GM18867 (cell line): Measurements from ENCODE around the gene UBE2G2.
A peak's percentile ranks its signal among the peaks of the same experiment; 100 is the strongest.

Experiments used
- ATAC-seq: cut with Tn5 transposase; IDR thresholded peaks from one replicate; pipeline ENCODE4 v1.9.1; 2021; ENCODE audit warnings: mild to moderate bottlenecking, moderate library complexity; ENCODE audit not compliant: unreplicated experiment

The UBE2G2 gene, protein sequence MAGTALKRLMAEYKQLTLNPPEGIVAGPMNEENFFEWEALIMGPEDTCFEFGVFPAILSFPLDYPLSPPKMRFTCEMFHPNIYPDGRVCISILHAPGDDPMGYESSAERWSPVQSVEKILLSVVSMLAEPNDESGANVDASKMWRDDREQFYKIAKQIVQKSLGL

DNA sequence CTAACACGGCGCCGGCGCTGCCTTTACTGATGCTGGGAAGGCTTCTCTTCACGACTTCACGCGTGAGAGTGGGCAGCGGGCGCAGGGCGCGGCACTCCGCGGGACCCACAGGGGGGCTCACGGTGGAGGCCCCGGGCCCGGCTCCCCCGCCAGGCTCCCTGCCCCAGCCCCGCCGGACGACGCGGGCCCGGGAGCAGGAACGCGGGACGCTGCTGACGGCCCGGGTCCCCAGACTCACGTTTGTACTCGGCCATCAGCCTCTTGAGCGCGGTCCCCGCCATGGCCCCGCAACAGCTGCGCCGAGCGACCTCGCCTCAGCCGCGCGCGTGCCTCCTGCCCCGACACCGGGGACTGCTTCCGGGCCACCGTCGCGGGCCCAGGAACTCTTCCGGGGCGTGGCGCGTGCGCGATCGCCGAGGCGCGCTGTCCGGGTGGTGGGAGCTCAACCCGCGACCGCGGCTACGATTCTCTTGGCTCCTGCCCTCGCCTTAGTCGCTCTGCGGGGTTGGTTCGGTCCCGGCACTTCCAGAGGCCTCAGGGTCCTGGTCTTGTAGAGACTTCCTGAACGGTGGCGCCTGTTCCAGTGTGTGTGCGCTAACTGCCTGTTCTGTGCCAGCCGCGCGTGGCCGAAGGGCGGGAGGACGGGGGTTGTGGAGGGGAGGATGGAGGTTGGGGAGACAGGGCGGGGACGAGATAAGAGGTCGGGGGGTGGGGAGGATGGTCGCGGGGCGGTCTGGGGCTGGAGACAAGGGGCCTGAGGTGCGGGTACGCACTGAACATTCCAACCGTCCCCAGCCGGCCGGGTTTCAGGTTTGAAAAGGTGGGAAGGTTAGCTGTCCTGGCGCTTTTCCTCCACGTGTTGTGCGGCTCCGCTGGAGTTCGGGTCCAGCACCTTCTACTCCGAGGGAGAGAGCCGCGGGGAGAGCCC is at the start of gene UBE2G2:
Gene UBE2G2 (minus strand): TSS at position 353 of the 928 bp plus-strand sequence. CDS start 72 bp downstream, at position 281.
- peak; percentile 80 for ATAC-seq

DNA sequence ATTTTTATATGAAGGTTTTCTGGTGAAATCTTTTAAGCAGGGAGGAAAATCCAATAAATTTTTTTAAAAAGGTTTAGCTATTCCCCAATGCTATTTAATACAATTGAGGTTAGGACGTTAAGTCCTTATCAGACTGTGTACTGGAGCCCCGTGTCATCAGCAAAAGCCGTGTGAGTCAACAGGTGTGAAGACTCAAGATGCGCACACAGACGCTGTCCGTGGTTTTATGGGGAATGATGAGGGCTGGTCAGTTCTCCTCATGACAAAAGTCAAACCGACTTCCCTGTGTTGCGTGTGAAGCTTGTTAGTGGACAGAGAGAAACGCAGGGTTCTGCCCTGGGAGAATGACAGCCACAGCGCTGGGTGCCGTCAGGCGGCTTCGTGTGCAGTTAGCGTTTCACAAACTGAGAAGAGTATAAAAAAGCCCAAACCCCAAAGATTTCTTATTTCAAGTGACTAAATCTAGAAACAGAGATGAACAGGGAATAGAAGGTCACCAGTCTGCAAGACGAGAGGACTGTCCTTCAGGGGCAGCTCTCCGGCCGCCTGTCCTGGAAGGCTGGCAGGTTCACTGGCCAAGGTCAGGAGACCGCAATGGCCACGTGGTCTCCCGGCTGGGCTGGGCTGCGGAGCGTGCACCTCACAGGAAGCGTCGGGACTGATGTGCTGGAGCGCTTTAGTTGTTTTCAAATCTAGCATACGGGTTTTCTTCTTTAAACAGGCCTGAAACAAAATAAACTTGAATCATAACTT is 49.5 kb upstream of the UBE2G2 start:
- no peak for ATAC-seq

DNA sequence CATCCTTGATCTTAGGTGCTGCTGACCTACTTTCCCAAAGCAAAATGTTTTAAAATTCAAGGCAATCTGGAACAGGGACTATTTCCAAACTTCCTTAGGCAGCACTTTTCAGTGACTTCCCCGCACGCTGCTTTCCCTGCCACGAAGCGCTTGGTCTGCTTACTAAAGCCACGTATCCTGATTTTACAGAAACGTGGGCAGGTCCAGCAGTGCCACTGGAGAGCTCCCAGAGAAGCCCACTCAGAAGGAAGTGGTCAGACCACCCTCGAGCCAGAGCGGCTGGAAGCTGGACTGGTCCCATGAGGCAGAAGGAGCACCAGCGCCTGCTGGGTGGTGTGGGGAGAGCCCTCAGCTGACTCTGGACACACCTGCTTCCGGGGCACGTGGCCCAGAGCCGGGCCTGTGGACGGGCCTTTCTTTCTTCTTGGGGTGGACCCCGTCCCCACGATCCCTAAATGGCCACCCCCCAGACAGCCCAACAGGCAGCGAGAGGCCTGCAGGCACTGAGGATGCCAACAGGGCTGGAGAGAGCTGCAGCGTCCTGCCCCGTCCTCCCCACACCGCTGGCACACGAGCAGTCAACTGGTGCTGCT is 48.7 kb upstream of the UBE2G2 start:
- no peak for ATAC-seq

DNA sequence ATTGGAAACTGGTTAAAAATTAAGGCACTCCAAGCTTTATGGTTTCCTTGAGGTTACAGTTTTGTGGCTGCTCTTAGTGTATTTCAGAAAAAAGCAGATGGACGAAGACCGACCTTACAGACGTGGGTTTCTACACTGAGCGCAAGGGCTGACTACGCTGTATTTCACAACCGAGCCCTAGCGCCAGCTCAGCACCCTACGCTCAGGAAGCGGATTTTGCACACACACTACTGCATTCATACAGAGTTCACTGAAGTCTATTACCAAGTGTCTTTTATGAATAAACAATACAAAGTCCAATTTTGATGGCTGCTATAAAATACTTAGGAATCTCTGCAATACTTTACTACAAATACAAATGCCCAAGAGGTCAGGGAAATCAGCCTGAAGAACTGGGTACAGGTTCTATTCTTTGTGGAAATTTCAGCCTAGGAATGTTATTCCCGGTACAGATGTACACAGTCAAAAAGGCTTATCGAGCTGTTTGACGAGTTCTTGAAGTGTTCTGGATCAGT is 48.1 kb upstream of the UBE2G2 start:
- no peak for ATAC-seq

DNA sequence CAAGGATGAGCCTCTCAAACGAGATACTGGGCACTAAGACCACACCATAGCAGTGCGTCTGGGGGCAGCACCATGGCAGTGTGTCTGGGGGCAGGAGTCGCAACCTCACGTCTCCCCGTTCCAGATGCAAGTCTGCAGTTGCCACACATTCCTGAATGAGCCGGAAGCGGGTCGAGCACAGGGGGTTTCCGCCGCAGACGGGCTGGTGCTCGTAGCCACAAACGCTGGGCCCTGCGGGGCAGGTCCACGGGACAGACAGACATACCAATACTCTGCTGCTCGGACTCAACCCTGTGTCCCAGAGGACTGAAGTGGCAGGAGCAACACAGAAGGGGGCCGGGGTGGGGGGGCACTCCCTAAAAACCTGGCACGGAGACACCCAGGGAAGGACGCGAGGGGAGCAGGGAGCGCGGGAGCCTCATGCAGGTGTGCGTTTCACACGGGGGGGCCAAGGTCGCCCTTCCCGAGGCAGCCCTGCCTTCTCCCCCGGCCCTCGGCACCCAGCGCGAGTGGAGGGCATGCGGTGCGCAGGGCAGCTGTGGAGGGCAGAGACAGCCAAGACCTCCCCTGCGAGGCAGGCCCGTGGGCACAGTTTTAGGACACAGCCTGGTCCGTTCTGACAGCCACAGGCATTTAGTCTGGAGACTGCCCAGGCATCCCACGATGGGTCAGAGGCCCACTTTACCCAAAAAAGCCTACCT is 47.4 kb upstream of the UBE2G2 start:
- ATAC-seq: no peak

DNA sequence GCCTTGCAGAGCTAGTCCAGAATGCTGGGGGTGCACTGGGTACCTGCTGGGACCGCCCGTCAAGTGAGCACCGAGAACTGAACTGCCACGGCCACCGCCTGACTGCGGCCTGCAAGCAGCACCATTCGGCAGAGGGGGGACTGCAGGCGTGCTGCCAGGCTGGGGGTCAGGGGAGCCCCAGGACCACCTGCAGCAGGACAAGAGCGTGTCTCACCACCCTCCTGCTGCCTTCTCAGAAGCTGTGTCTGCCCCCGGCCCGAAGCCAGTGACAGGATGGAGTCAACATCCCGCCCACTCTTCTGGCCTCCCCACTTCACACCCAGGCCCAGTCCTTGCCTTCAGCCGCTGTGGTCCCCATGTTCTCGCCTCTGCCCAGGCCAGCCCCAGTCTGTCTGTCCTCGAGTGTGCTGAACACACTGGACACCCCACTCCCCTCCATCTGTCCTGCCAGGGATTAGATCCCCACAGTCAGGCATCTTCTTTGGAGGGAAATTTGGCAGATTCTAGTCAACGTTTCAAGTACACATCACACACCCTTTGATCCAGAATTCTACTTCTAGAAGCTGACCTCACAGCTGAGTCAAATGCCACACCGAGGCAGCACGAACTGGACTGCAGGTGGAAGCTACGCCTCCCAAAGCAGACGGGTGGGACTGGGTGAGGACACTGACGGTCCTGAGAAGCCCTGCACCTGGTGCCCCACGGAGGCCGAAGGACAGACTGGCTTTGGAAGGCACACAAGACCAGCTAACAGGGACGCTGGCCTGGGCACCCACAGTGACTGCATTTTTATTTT is 45.8 kb upstream of the UBE2G2 start:
- ATAC-seq: no peak

DNA sequence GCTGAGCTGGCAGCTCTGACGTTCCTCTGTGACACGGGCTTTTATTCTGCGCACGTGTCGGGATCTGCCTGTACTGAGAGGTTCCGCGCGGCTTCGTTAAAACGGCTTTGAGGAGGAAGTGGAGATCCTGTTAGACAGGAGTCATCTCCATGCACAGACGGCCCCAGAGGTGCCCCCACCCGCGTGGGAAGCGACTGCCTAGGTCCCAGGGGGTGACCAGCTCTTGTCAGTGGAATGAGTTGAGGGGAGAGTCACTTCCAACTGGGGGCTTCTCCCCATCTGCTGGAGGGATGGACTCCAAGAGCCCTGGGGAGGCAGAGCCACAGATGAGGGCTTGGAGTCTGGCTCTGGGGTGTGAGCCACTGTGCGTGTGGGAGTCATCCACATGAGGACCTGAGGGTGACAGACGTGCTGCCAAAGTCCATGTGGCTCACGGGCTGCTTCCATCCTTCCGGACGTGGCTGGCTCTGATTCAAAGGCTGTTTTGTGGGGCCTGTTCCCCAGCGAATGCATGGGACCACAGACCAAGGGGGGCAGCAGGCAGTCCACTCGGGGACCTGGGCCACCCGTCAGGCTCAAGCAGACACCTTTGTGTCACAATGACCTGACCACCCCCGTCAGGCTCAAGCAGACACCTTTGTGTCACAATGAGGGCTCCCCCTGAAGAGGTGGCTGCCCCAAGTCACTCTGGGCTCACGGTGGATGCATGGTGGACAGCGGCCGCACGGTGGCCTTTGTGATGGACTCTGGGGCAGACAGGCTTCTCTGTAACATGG is 45.1 kb upstream of the UBE2G2 start:
- no peak for ATAC-seq

DNA sequence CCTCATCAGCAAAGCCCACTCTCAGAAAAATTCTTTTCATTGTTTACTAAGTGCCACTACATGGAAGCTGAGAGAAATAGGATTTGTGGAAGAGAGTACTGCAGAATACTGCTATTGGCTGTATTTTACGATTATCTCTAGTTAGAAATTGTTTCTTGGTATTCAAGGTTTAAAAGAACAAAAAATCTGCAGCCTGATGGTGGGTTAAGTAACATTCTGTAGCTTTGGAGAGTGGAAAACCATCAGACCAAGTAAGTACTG is 44.5 kb upstream of the UBE2G2 start:
- no peak for ATAC-seq

DNA sequence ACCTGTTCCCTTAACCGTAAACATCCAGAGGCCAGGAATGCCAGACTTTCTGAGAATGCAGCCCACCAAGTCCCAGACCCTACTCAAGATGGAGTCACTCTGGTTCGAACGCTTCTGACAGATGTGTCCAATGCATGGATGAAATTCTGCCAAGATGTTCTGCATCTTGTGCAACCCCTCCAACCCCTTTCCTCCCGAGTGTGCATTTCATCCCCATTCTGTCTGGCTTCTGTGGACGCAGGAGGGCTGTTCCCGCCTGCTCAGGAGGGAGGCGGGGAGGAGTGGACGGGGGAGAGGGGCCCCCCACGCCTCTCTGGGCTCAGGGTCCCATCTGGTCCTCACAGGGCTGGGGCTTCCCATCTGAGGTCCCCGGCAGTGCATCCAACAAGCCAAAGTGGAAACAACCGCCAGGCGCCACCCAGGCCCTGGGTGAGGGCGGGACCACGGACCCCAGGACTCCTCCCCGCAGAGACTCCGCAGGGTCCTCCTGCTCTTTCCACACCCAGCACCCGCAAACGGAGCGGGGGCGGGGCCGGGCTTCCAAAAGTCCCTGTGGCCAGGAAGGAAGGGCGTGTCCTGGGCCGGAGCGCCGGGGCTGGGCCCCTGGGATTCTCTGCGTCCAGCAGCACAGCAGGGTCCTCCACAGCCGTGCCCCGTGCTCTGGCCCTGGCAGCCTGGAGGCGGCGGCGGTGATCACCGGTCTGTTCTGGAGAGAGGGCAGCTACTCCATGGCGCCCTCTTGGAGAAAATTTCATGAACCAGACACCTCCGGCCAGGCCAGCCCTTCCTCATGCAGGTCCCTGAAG is 44.0 kb upstream of the UBE2G2 start:
- ATAC-seq: no peak

DNA sequence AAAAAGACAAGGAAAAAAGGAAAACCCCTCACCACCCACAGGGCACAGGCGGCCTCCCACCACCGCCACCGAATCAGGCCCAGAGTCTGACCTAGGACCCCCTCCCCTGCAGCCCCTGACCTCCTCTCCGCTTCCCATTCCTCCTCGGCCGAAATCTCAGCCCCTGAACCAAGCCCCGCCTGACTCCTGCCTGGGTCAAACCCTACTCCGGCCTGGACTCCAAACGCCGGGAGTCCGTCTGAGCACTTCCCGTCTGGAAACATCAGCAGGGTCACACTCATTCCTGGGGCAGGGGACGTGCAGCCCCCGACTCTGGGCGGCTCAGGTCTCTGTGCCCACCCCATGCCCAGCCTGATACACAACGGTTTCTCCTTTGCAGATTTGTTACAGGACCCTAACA is 42.6 kb upstream of the UBE2G2 start:
- no peak for ATAC-seq

DNA sequence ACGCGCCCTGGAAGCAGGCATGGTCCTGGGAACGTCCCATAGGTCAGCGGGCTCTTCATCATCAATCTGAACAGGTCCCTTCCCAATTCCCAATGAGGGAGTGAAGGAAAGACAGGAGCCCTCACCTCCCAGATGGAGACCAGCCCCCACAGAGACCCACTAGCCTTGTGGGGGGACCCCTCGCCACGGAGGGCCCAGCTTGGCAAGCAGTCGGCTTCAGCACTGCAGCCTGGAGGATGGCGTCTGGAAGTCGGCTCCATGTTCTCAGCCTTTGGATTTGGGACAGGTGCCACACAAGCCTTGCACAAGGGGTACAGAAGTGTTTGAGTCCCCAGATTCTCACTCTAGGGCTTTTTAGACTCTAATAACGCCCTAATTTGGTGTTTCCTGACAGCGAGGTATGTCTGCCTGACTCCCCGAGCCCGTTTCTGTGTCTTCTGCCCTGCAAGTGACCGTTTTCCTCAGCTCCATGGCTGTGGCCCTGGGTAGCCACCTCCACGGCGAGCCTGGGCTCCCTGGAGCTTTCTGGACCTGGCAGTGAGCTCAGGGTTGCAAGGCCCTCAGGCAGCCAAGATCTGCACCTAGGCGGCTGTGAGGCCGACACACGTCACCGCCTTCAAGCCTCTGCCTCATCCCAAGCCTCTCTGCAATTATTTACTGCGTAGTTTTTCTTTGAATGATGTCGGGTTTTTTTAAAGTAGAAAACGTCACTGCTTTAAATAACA is 41.3 kb upstream of the UBE2G2 start:
- no peak for ATAC-seq

DNA sequence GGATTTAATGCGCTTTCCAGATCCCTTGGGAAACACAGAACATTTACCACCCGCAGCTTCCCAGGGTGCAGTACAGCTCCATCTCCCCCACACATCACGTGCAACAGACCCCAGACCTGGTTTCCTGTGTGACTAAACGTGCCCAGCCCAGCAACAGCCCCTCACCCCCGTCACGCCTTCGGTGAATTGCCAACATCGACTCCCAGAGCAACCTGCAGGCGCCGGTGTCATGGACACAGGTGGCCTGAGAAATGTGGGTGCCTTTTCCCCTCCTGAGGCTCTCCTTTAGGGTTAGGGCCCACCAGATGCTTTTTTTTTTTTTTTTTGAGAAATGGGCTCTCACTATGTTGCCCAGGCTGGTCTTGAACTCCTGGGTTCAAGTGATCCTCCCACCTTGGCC is 40.5 kb upstream of the UBE2G2 start:
- no peak for ATAC-seq

DNA sequence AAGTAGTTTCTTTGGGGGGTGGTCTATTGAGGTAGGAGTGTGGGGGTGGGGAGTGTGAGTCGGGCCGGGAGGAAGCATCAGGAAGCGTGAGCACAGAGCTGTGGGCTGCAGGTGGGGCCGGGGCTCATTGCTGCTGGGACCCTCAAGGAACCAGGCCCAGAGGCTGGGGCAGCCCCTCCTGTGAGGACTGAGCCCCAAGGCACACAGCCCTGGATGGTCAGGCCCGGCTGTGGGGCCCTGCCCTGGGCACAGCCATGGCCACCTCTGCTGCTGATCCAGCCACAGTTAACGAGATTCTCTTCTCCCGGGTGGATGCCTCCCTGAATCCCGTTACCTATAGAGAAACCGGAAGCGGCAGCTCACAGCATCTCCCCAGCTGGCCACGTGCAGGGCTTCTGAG is 39.2 kb upstream of the UBE2G2 start:
- ATAC-seq: no peak

DNA sequence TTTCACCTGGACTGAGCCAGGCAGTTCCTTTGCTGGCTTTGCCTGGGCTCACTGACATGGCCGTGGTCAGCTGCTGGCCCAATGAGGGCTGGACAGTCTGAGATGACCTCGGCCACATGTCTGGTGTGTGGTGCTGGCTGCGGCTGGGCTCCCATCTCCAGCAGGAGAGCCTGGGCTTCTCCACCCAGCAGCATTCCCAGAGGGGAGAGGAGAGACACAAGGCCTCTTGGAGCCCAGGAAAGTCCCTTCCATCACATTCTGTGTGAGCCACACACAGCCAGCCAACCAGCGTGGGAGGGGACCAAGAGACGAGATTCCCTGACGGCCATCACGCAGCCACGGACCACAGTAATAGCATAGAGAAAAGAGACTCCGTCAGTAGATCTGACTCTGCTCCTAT is 37.3 kb upstream of the UBE2G2 start:
- no peak for ATAC-seq

DNA sequence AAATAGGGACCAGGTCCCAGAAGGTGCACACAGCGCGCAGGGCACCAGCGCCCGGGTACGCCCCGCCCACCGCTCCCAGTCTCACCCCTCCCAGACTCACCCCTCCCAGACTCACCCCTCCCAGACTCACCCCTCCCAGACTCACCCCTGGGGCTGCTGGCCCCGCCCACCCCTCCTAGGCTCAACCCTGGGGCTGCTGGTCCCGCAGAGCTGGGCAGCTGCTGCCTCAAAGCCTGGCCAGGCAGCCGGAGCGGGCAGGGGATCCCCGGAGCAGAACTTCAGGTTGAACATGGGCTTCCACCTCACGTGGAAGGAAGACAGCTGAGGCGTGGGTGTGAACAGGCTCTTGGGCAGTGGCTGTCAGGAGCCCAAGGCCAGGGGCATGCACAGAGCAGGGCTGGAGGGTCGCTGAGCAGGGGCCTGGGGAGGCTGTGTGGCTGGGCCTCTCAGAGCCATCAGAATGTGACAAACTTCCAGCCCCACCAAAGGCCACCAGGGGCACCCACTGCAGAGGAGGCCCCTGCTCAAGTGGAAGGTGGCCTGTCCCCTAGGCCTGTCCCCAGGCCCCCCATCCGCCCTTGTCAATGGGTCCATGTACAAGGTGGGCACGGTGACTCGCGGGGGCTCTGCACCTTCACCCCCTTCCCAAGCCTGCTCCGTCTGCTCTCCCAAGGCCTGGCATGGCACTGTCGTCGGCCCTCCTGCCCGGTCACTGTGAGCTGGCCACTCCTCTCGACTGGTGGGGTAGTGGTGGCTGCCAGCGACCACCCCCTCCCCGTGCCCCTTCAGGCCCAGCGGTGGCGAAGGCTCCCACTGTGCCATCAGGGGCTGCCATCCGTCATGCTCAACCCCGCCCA is 36.6 kb upstream of the UBE2G2 start:
- no peak for ATAC-seq

DNA sequence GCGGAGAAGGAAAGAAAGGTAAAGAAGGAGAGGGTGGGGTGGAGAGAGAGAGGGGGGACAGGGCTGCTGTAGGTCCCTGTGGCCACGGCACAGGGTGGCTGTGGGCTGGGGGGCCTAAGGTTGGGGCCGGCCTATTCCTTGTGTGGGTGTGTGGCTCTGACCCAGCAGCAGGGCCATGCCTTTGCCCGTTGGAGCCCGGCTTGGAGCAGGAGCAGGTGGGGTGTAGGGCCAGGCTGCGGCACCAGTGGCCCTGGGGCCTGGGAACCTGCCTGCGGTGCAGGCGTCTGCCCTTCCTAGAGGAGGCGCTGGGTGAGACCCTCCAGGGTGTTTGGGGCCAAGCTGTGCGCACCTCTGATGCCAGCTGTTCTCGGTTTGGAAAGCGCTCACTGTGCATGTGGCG is 35.9 kb upstream of the UBE2G2 start:
- no peak for ATAC-seq
